ENCODE results near the gene ADAMTS2. TPM values are rescaled to one million over a fixed set of nuclear protein-coding genes. Genes with fewer than 3 reads are reported as not detected.

Gene ADAMTS2
- total and polyA plus RNA-seq, 4 donors, result 12.5 to 27.1 (median 19.7) TPM

DNA sequence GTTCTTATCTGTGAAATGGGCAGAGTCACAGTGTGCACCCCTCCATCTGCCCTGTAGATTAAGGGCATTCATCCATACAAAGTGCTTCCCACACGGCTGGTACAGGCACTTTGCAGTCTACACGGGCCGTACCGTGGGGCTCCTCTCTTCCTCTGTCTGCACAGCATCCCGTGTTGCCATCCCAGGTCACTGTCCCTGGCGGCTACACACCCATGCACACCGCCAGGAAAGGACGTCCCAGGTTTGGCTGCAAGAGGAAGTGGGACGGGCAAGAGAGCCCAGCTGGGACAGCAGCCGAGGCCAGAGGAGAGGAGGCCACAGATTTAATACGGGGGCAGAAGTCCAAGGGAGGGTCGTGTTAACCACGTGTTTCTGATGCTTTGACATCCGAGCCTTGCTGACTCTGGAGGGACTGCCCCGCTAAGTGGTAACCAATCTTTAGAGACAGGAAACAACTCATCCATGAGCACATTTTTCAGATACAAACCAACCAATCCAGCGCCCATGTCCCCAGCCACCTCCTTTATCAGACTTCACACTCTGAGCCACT is 165.1 kb downstream of the ADAMTS2 start:
- Histone ChIP-seq H3K27me3 (ENCODE audit: control insufficient read depth, insufficient read depth, low read length) (no peaks in the 10 kb centered on the region), H3K27ac (ENCODE audit: low read depth, low read length) (no peak overlapping the region), H3K4me1 (ENCODE audit: control insufficient read depth, insufficient read depth, low read length) (peaks cover 10% of the 10 kb centered on the region), H3K9me3 (ENCODE audit: control insufficient read depth, insufficient read depth, low read length) (no peaks in the 10 kb centered on the region), H3K36me3 (ENCODE audit: control insufficient read depth, insufficient read depth, low read length) (peaks cover 5% of the 10 kb centered on the region), H3K4me3 (ENCODE audit: low read depth, low read length) (no peak overlapping the region)
- DNase-seq (ENCODE audit: low read depth in 4 of 6, low spot score in 6 of 6), result no peak
- WGBS (ENCODE audit: insufficient coverage), result 85% methylated on average over 15 of the region's 16 CpGs

DNA sequence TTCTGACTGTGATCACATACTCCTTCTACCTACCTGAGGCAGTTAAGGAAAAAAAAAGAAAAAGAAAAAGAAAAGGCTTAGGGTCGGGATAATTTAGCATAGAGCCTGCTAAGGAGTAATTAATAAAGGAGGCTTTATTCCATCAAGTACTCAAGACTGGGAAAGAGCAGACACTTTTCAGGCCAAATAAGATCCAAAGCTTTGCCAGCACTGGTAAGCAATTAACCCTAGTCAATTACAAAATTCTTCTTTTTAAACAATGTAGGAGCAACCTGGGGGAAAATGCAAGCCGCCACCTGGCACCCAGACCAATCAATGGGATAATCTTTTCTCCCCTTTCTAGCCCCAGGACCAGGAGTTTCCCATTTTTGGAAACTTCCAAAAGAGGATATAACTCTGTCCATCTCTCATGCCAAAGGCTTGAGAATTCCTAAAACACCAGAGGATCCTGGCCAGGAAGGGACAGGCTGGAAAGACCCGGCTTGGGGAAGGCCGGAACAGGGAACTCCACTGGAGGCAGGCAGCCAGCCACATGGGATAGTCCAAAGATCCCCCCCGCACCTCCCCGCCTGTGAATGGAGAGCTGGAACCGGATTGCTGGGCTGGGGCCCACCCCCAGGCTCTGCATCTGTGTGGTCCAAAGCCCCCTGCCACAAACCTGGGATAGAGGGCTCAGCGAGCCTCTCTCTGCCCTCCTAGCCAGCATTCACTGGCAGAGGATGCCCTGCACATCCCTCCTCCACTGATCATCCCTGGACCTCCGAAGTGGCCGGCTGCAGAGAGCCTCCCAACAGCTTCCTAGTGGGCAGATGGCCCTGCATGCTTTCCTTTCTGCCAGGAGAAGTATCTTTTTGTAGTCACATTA is 167.3 kb downstream of the ADAMTS2 start:
- H3K4me1 ChIP-seq (ENCODE audit: control insufficient read depth, insufficient read depth, low read length), result peaks cover 10% of the 10 kb centered on the region
- no peak overlapping the region for H3K4me3 ChIP-seq (ENCODE audit: low read depth, low read length)
- 71% methylated on average over 5 of the region's 10 CpGs for WGBS (ENCODE audit: insufficient coverage)
- DNase-seq (ENCODE audit: low read depth in 4 of 6, low spot score in 6 of 6), result peak in 1 of 6 donors; percentile 69
- no peaks in the 10 kb centered on the region for H3K9me3 ChIP-seq (ENCODE audit: control insufficient read depth, insufficient read depth, low read length)
- H3K27ac ChIP-seq (ENCODE audit: low read depth, low read length), result no peak overlapping the region
- peaks cover 5% of the 10 kb centered on the region for H3K36me3 ChIP-seq (ENCODE audit: control insufficient read depth, insufficient read depth, low read length)
- no peaks in the 10 kb centered on the region for H3K27me3 ChIP-seq (ENCODE audit: control insufficient read depth, insufficient read depth, low read length)

DNA sequence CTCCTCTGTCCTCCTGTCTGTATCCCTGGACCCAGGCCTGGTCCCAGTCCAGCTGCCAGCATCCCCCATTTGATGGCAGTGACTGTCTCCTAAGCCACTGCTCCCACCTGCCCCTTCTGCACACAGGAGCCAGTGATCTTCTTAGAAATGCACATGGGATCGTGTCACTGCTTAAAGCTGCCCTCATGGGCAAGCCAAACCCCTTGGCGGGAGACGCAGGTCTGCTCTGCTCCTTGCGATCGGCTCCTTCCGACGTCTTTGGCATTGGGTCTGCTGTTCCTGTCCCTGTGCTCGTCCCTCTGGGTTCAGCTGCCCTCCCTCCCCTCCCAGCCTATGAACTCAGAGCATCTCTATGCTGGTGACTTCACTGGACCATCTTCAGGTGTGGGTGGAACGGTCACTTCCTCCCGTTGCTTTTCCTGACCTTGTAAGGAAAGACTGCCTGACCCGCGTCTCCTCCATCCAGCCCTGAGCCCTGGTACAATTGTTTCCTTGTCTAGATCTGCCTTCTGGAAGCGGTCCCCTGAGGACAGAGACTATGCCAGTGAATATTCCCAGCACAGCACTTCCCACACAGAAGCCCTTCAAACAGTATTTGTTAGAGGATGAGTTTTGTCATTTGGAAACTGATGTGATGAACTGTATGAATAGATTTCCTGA is 168.6 kb downstream of the ADAMTS2 start:
- 81% methylated on average over 12 of the region's 13 CpGs for WGBS (ENCODE audit: insufficient coverage)
- no peak for DNase-seq (ENCODE audit: low read depth in 4 of 6, low spot score in 6 of 6)
- Histone ChIP-seq H3K4me3 (ENCODE audit: low read depth, low read length) (no peak overlapping the region), H3K36me3 (ENCODE audit: control insufficient read depth, insufficient read depth, low read length) (peaks cover 5% of the 10 kb centered on the region), H3K27me3 (ENCODE audit: control insufficient read depth, insufficient read depth, low read length) (no peaks in the 10 kb centered on the region), H3K27ac (ENCODE audit: low read depth, low read length) (no peak overlapping the region), H3K9me3 (ENCODE audit: control insufficient read depth, insufficient read depth, low read length) (no peaks in the 10 kb centered on the region), H3K4me1 (ENCODE audit: control insufficient read depth, insufficient read depth, low read length) (peaks cover 7% of the 10 kb centered on the region)

DNA sequence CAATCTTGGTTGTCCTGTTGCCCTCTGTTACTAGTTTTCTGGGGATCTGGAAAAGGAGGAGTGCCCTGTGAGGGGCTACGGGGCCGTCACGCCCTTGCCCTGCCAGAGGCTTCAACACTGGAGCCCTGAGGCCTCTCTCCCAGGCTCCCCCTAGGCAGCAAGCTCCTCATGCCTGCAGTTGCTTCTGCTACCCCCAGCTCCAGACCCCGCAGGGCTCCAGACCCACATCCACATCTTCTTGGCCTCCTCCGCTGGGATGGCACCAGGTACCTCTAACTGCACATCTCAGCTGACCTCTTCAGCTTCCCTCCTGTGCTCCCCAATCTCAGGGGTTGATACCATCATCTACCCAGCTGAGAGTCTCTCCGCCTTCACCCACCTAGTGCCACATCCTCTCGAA is 169.1 kb downstream of the ADAMTS2 start:
- H3K27ac ChIP-seq (ENCODE audit: low read depth, low read length), result no peak overlapping the region
- no peaks in the 10 kb centered on the region for H3K9me3 ChIP-seq (ENCODE audit: control insufficient read depth, insufficient read depth, low read length)
- peaks cover 4% of the 10 kb centered on the region for H3K36me3 ChIP-seq (ENCODE audit: control insufficient read depth, insufficient read depth, low read length)
- WGBS (ENCODE audit: insufficient coverage), result 86% methylated on average over 7 of the region's 7 CpGs
- peaks cover 9% of the 10 kb centered on the region for H3K4me1 ChIP-seq (ENCODE audit: control insufficient read depth, insufficient read depth, low read length)
- no peak for DNase-seq (ENCODE audit: low read depth in 4 of 6, low spot score in 6 of 6)
- no peaks in the 10 kb centered on the region for H3K27me3 ChIP-seq (ENCODE audit: control insufficient read depth, insufficient read depth, low read length)
- no peak overlapping the region for H3K4me3 ChIP-seq (ENCODE audit: low read depth, low read length)

DNA sequence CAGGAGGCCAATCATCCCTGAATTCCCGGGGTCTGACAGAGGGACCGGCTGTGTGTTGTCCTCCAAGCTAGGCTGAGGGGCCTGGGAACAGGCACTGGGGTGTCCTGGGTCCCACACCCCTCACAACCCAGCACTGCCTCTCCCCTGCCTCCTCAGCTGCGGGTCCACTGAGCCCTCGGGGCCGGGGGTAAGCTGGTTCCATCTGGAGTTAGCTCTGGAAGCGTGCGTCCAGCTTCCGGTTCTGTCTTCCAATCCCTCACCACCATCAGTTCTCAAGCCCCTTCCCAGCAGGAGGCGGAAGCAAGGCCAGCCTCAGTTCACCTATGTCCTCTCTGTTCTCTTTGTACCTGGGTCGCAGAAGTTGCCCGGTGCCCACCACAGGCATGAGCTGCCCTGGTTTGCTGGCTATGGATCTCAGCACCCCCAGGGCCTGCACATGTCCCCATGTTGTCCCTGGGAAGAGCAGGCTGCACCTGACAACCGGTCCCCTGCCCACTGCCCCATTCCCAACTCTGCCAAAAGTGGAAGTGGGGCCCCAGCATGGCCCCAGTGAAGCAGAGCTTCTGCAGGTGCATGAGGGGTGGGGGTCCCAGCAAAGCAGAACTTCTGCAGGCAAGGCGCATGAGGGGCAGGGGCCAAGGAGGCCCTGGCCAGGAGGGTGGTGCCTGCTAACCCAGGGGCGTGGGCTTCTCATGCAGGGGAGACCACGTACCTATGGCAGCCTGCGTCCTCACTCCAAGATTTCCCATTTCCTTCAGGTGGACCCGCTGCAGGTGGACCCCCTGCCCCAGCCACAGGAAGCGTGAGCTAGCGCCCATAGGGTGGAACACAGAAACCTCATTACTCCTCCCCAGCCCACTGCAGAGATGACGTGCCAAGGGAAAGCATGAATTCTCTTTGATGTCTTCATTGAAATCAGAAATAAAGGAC is 173.2 kb downstream of the ADAMTS2 start:
- Histone ChIP-seq H3K27me3 (ENCODE audit: control insufficient read depth, insufficient read depth, low read length) (no peaks in the 10 kb centered on the region), H3K4me1 (ENCODE audit: control insufficient read depth, insufficient read depth, low read length) (peaks cover 27% of the 10 kb centered on the region), H3K36me3 (ENCODE audit: control insufficient read depth, insufficient read depth, low read length) (no peaks in the 10 kb centered on the region), H3K4me3 (ENCODE audit: low read depth, low read length) (no peak overlapping the region), H3K9me3 (ENCODE audit: control insufficient read depth, insufficient read depth, low read length) (no peaks in the 10 kb centered on the region), H3K27ac (ENCODE audit: low read depth, low read length) (no peak overlapping the region)
- 93% methylated on average over 20 of the region's 20 CpGs for WGBS (ENCODE audit: insufficient coverage)
- DNase-seq (ENCODE audit: low read depth in 4 of 6, low spot score in 6 of 6), result no peak

DNA sequence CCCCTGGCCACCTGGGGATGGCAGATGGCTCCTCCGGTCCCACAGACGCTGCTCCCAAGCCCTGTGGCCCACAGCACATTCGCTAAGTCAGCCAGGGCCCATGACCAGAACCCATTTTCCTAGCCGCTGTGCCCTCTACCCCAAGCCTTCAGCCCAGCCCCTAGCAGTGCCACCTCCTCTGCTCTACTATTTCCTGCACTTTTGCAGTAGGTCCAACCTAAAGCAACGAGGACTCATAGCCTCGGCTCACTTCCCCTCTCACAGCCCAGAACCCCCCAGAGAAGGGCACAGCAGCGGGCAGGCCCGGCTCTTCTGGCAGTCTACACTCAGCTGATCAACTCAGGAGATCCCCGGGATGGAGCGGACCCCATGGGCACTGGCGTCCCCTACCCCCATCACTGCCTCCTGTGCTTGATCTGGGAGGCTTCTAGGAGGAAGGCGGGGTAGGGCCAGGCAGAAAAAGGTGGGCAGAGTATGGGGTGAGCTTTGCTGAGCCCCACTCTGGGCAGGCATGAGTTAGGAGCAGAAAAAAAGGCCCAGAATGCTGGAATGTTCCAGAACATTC is 173.9 kb downstream of the ADAMTS2 start:
- Histone ChIP-seq H3K9me3 (ENCODE audit: control insufficient read depth, insufficient read depth, low read length) (no peaks in the 10 kb centered on the region), H3K4me3 (ENCODE audit: low read depth, low read length) (no peak overlapping the region), H3K27ac (ENCODE audit: low read depth, low read length) (no peak overlapping the region), H3K27me3 (ENCODE audit: control insufficient read depth, insufficient read depth, low read length) (no peaks in the 10 kb centered on the region), H3K36me3 (ENCODE audit: control insufficient read depth, insufficient read depth, low read length) (no peaks in the 10 kb centered on the region), H3K4me1 (ENCODE audit: control insufficient read depth, insufficient read depth, low read length) (peaks cover 32% of the 10 kb centered on the region)
- 89% methylated on average over 5 of the region's 12 CpGs for WGBS (ENCODE audit: insufficient coverage)
- no peak for DNase-seq (ENCODE audit: low read depth in 4 of 6, low spot score in 6 of 6)

DNA sequence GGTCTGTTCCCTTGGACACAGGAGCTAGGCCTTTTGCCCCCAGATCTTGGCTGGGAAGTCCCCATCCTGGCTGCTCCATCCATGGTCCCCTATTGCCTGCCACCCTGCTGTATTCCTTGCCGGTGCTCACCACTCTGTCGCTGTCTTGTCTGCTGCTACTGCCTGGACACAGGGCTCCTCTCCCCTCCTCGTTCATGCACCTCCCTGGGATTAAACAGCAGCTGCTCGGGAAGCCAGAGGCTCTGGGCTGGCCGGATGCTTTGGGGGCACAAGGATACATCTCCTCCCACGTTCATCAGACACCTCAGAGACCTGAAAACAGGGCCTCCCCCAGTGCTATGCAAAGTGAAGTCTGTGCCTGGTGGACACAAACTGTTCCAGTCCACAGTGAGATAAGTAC is 174.7 kb downstream of the ADAMTS2 start:
- Histone ChIP-seq H3K27me3 (ENCODE audit: control insufficient read depth, insufficient read depth, low read length) (no peaks in the 10 kb centered on the region), H3K27ac (ENCODE audit: low read depth, low read length) (no peak overlapping the region), H3K4me3 (ENCODE audit: low read depth, low read length) (no peak overlapping the region), H3K36me3 (ENCODE audit: control insufficient read depth, insufficient read depth, low read length) (no peaks in the 10 kb centered on the region), H3K9me3 (ENCODE audit: control insufficient read depth, insufficient read depth, low read length) (no peaks in the 10 kb centered on the region), H3K4me1 (ENCODE audit: control insufficient read depth, insufficient read depth, low read length) (peaks cover 32% of the 10 kb centered on the region)
- DNase-seq (ENCODE audit: low read depth in 4 of 6, low spot score in 6 of 6), result no peak
- 54% methylated on average over 6 of the region's 6 CpGs for WGBS (ENCODE audit: insufficient coverage)

DNA sequence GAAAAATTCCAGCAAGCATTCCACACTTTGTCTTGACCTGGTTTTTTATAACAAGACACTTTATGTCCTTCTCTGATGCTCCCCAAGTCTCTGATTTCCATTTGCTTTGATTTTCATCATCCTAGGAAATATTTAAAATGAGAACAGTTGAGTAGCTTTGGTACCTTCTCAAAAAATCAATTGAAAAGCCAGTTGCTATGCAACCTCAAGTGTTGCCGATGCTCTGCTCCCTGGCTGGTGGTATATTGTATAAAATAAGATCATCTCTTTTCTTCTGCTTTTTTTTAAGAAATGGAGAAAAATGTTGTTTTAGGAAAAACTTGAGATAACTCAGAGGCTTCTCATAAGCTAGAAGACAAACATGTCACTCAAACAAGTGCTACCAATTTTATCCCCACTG is 175.4 kb downstream of the ADAMTS2 start:
- no CpG with 5 or more reads among the region's 1 CpG for whole genome bisulfite sequencing (ENCODE audit: insufficient coverage)

DNA sequence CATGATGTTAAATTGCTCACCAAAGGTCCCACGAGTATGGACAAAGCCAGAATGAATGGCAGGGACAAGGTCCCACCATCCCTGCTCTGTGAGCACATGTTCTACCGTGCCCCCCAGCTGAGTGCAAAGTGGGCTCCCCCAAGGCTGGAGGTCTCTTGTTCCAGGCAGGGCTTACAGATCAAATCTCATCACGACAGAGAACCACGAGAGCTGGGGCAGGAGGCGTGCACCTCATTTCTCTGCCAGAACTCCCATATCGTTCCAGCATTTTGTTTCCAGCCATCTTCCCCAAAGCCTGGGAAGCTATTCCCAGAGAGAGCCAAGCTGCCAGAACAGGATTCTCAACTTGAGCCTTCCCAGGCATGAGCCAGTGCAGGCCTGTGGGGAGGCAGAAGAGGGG is 176.6 kb downstream of the ADAMTS2 start:
- H3K4me3 ChIP-seq (ENCODE audit: low read depth, low read length), result no peak overlapping the region
- H3K27me3 ChIP-seq (ENCODE audit: control insufficient read depth, insufficient read depth, low read length), result no peaks in the 10 kb centered on the region
- H3K9me3 ChIP-seq (ENCODE audit: control insufficient read depth, insufficient read depth, low read length), result no peaks in the 10 kb centered on the region
- H3K27ac ChIP-seq (ENCODE audit: low read depth, low read length), result no peak overlapping the region
- no peaks in the 10 kb centered on the region for H3K36me3 ChIP-seq (ENCODE audit: control insufficient read depth, insufficient read depth, low read length)
- WGBS (ENCODE audit: insufficient coverage), result 77% methylated on average over 5 of the region's 6 CpGs
- DNase-seq (ENCODE audit: low read depth in 4 of 6, low spot score in 6 of 6), result peak in 1 of 6 donors; percentile 47
- peaks cover 32% of the 10 kb centered on the region for H3K4me1 ChIP-seq (ENCODE audit: control insufficient read depth, insufficient read depth, low read length)

More for the DNA sequence above, 175.4 kb downstream of the ADAMTS2 start:
- Histone ChIP-seq H3K4me1 (ENCODE audit: control insufficient read depth, insufficient read depth, low read length) (peaks cover 32% of the 10 kb centered on the region), H3K27me3 (ENCODE audit: control insufficient read depth, insufficient read depth, low read length) (no peaks in the 10 kb centered on the region), H3K9me3 (ENCODE audit: control insufficient read depth, insufficient read depth, low read length) (no peaks in the 10 kb centered on the region), H3K4me3 (ENCODE audit: low read depth, low read length) (no peak overlapping the region), H3K27ac (ENCODE audit: low read depth, low read length) (no peak overlapping the region), H3K36me3 (ENCODE audit: control insufficient read depth, insufficient read depth, low read length) (no peaks in the 10 kb centered on the region)
- DNase-seq (ENCODE audit: low read depth in 4 of 6, low spot score in 6 of 6), result peak in 2 of 6 donors; percentile 48 to 66

All from spinal cord (tissue), 10 donors.